Large intestine (tissue), 3 donors: ENCODE measurements around the gene SLC18A2. TPM values are rescaled to one million over a fixed set of nuclear protein-coding genes. Genes with fewer than 3 reads are reported as not detected.
"Not testable (repeated sequence)": the region's sequence is repeated elsewhere in the genome, so short reads cannot be mapped to it uniquely, and the experiment has no call there.

Source experiments
- DNase-seq, 2 donors: peaks; one replicate each; pipeline versions ENCODE4 v3.0.0 to v3.0.0-alpha.2; 2013
- H3K27ac ChIP-seq: one replicate; pipeline ENCODE4 v1.5.1; 2013; ENCODE audit warnings: low read length
- H3K27me3 ChIP-seq: 2 replicates; pipeline ENCODE4 v1.6.1; 2013; ENCODE audit warnings: low read length; ENCODE audit not compliant: control insufficient read depth, insufficient read depth
- H3K36me3 ChIP-seq: 2 replicates; pipeline ENCODE4 v1.6.1; 2013; ENCODE audit warnings: low read length; ENCODE audit not compliant: control insufficient read depth, insufficient read depth
- H3K4me1 ChIP-seq: one replicate; pipeline ENCODE4 v1.6.1; 2013; ENCODE audit warnings: low read length; ENCODE audit not compliant: control insufficient read depth, insufficient read depth
- H3K4me3 ChIP-seq: one replicate; pipeline ENCODE4 v1.5.1; 2013; ENCODE audit warnings: low read length
- H3K9me3 ChIP-seq: one replicate; pipeline ENCODE4 v1.6.1; 2013; ENCODE audit warnings: mild to moderate bottlenecking, low read depth, low read length, moderate library complexity; ENCODE audit not compliant: control insufficient read depth
- WGBS: methylation state at CpG from one replicate; pipeline ENCODE4 v1.1.5; 2013; ENCODE audit warnings: low lambda C conversion rate; ENCODE audit not compliant: insufficient coverage; 5-methylcytosine and 5-hydroxymethylcytosine counted together
- polyA plus RNA-seq: library from polyadenylated mRNA; unstranded; fragments of 120-200 nt; gene quantifications from one replicate; pipeline ENCODE4 v1.2.1, GENCODE V29; 2013

The SLC18A2 gene
- polyA plus RNA-seq, 1 donor: 0.72 TPM

DNA sequence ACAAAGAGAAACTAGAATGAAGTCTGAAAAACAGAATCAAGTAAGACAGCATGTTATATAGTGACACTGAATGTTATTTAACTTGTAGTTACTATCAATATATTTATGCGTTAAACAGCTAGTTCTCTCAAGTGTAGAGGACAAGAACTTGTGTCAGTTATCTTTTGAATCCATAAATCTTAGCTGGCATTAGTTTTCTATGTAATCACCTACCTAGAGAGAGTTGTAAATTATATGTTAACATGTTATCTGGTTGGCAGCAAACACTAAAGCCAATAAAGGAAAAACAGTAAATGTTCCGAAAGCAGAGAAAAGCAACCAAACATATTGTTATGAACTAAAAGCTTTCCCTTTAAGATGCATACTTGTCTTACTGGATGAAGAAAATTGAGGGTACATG, 36.8 kb downstream of the SLC18A2 start:
- peak in 1 of 2 donors; percentile 19 for DNase-seq
- WGBS: 29% methylated on average over 1 of the region's 2 CpGs
- no peak overlapping the region for H3K27ac ChIP-seq
- peaks cover 2% of the 10 kb centered on the region for H3K36me3 ChIP-seq
- no peak overlapping the region for H3K4me3 ChIP-seq
- H3K27me3 ChIP-seq: no peaks in the 10 kb centered on the region
- H3K4me1 ChIP-seq: no peaks in the 10 kb centered on the region
- no peaks in the 10 kb centered on the region for H3K9me3 ChIP-seq

DNA sequence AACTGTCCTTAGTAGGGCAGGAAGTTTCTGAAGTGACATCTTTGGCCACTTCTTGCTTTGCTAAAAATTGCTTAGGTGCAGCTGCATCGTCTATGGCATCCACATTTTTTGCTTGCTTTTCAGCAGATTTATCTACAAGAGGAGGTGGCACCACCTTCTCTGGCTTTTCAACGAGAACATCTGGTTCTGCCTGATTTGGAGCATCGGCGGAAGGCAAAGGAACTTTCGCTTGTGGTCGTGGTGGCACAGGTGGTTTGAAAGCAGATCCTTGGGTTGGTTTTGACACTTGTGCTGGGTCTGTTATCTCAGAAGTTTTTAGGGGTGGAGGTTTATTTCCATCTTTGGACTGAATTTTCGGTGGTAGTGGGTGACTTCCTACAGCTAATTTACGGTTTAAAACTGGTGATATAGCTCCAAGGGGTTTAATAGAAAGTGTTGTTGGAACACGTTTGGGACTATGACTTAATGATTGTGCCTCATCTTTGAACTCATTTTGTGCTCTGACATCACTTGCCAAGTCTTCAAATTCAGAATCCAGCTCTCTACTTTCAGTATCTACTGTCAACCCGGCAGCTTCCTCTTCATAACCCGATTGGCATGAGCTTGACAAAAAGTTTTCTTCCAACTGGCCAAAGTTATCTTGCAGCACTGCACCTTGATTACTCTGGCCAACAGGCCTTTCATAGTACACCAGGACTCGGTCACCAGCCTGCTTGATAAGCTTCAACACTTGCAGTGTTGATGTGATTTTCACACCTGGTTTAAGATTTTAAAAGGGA, 44.0 kb downstream of the SLC18A2 start:
- Histone ChIP-seq H3K27me3 (no peaks in the 10 kb centered on the region), H3K9me3 (no peaks in the 10 kb centered on the region), H3K4me3 (no peak overlapping the region), H3K4me1 (no peaks in the 10 kb centered on the region), H3K27ac (no peak overlapping the region), H3K36me3 (peaks cover 46% of the 10 kb centered on the region)
- 100% methylated on average over 1 of the region's 12 CpGs for WGBS
- DNase-seq: no peak

DNA sequence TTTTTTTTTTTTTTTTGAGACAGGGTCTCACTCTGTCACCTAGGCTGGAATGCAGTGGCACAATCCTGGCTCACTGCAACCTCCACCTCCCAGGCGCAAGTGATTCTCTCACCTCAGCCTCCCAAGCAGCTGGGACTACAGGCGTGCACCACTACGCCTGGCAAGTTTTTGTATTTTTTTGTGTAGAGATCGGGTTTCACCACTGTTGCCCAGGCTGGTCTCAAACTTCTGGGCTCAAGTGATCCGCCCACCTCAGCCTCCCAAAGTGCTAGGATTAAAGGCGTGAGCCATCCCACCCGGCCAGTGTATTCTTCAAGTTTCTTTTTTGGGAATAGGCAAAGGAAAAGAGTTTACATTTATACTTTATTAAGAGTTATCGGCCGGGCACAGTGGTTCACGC, 50.0 kb downstream of the SLC18A2 start:
- no CpG with 5 or more reads among the region's 10 CpGs for WGBS
- not testable (repeated sequence) for H3K4me1 ChIP-seq, DNase-seq

DNA sequence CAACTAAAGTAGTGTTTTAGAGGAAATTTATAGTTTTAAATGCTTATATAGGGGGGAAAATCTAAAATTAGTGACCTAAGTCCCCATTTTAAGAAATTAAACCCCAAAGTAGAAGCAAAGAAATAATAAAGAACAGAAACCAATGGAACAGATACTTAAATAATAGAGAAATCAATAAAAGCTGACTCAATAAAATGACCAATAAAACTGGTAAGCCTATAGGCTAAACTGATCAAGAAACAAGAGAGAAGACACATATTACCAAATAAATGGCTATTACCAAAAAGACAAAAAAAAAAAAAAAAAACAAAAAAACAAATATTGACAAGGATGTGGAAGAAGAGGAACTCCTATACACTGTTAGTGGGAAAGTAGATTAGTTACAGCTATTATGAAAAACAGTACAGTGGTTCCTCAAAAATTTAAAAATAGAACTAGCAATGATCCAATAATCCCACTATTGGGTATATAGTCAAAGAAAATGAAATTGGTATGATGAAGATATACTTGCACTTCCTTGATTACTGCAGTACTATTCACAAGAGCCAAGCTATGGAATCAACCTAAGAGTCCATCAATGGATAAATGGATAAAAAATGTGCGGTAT, 53.2 kb downstream of the SLC18A2 start:
- no peaks in the 10 kb centered on the region for H3K27me3 ChIP-seq
- DNase-seq: no peak
- no peak overlapping the region for H3K27ac ChIP-seq
- WGBS: 86% methylated on average over 1 of the region's 1 CpG
- H3K4me3 ChIP-seq: no peak overlapping the region
- peaks cover 5% of the 10 kb centered on the region for H3K36me3 ChIP-seq
- no peaks in the 10 kb centered on the region for H3K9me3 ChIP-seq
- H3K4me1 ChIP-seq: no peaks in the 10 kb centered on the region

More for the DNA sequence above, 50.0 kb downstream of the SLC18A2 start:
- H3K27ac ChIP-seq, H3K27me3 ChIP-seq, H3K4me3 ChIP-seq, H3K9me3 ChIP-seq: not testable (repeated sequence)
- peaks cover 19% of the 10 kb centered on the region for H3K36me3 ChIP-seq

DNA sequence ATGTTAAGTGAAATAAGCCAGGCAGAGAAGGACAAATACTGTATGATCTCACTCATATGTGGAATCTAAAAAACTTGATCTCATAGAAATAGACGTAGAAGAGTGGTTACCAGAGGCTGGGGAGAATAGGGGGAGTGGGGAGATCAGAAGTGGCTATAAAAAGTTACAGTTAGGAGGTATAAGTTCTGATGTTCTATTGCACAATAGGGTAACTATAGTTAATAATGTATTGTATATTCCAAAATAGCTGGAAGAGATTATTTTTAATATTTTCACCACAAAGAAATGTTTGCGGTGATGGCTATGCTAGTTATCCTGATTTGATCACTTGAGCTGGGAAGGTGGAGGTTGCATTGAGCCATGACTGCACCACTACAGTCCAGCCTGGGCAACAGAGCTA, 53.8 kb downstream of the SLC18A2 start:
- no peak for DNase-seq
- no peaks in the 10 kb centered on the region for H3K4me1 ChIP-seq
- no peak overlapping the region for H3K4me3 ChIP-seq
- whole genome bisulfite sequencing: 95% methylated on average over 2 of the region's 2 CpGs
- no peak overlapping the region for H3K27ac ChIP-seq
- H3K27me3 ChIP-seq: no peaks in the 10 kb centered on the region
- H3K36me3 ChIP-seq: no peaks in the 10 kb centered on the region
- H3K9me3 ChIP-seq: peaks cover 1% of the 10 kb centered on the region

DNA sequence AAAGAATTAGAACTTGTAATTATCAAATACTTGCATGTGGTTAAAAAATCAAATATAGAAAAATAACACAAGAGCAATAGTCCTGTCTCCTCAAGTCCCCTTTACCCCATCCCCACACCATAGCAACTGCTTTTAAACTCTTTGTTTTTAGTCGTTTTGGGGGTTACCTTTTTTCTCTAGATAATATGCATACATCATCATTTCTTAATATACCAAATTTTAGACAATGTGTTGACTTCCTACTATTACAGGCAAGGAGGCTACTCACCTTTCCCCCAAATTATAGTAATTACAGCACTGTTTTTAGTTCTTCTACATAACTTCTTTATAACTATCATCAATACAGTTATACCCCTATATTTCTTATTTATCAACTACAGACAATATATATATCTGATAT, 57.3 kb downstream of the SLC18A2 start:
- peaks cover 4% of the 10 kb centered on the region for H3K36me3 ChIP-seq
- no peak for DNase-seq
- 75% methylated on average over 1 of the region's 1 CpG for WGBS

DNA sequence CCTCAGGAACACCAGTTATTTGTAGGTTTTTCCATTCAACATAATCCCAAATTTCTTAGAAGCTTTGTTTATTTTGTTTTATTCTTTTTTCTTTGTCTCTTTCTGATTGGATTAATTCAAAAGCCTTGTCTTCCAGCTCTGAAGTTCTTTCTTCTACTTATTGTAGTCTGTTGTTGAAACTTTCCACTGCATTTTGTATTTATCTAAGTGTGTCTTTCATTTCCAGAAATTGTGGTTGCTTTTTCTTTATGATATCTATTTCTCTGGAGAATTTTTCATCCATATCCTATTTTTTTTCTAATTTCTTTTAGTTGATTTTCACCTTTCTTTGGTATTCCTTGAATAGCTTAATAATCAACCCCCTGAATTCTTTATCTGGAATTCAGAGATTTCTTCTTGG, 58.5 kb downstream of the SLC18A2 start:
- H3K4me3 ChIP-seq: no peak overlapping the region
- H3K9me3 ChIP-seq: peaks cover 2% of the 10 kb centered on the region
- no peaks in the 10 kb centered on the region for H3K27me3 ChIP-seq
- H3K36me3 ChIP-seq: peaks cover 9% of the 10 kb centered on the region
- DNase-seq: no peak
- H3K27ac ChIP-seq: no peak overlapping the region
- no peaks in the 10 kb centered on the region for H3K4me1 ChIP-seq

More for the DNA sequence above, 57.3 kb downstream of the SLC18A2 start:
- H3K9me3 ChIP-seq: peaks cover 2% of the 10 kb centered on the region
- H3K4me1 ChIP-seq: no peaks in the 10 kb centered on the region
- H3K4me3 ChIP-seq: no peak overlapping the region
- H3K27ac ChIP-seq: no peak overlapping the region
- no peaks in the 10 kb centered on the region for H3K27me3 ChIP-seq

DNA sequence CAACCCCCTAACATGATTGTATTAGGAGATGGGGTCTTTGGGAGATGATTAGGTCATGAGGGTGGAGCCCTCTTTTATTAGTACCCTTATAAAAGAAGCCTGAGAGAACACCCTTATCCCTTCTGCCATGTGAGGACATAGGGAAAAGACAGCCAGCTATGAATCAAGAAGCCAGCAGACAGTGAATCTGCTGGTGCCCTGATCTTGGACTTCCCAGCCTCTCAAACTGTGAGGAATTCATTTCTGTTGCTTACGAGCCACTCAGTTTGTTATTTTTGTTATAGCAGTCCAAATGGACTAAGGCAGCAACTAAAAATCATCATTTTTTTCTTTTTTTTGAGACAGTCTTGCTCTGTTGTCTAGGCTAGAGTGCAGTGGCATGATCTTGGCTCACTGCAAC, 59.8 kb downstream of the SLC18A2 start:
- Histone ChIP-seq H3K4me1 (no peaks in the 10 kb centered on the region), H3K27me3 (no peaks in the 10 kb centered on the region), H3K4me3 (no peak overlapping the region), H3K36me3 (peaks cover 12% of the 10 kb centered on the region), H3K27ac (no peak overlapping the region), H3K9me3 (peaks cover 2% of the 10 kb centered on the region)
- no peak for DNase-seq
- WGBS: no CpG with 5 or more reads among the region's 1 CpG

DNA sequence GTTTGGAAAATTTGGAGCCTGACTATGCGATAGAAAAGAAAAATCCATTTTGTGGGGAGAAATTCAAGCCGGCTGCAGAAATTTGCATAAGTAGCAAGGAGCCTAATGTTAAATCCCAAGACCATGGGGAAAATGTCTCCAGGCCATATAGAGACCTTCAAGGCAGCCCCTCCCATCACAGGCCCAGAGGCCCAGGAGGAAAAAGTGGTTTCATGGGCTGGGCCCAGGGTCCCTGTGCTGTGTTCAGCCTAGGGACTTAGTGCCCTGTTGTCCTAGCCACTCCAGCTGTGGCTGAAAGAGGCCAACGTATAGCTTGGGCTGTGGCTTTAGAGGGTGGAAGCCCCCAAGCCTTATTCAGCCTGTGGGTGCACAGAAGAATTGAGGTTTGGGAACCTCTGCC, 62.5 kb downstream of the SLC18A2 start:
- not testable (repeated sequence) for H3K9me3 ChIP-seq, H3K4me1 ChIP-seq, H3K27me3 ChIP-seq, H3K4me3 ChIP-seq, H3K27ac ChIP-seq, DNase-seq
- 100% methylated on average over 1 of the region's 3 CpGs for WGBS
- peaks cover 12% of the 10 kb centered on the region for H3K36me3 ChIP-seq

DNA sequence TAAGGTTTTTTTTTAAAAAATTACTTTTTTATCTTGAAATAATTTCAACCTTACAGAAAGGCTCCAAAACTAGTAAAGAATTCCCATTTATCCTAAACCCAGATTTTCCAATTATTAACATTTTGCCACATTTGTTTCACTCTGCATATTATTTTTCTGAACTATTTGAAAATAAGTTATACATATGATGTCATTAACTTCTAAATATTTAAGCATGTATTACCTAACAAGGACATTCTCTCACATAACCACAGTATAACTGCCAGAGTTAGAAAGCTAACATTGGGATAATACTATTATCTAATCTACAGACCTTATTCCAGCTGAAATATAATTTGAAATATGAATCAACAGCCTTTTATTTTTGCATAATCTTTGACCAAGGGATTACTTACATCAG, 65.8 kb downstream of the SLC18A2 start:
- Histone ChIP-seq H3K4me3 (no peak overlapping the region), H3K27me3 (no peaks in the 10 kb centered on the region), H3K36me3 (peaks cover 10% of the 10 kb centered on the region), H3K9me3 (no peaks in the 10 kb centered on the region), H3K27ac (no peak overlapping the region), H3K4me1 (no peaks in the 10 kb centered on the region)
- DNase-seq: no peak

DNA sequence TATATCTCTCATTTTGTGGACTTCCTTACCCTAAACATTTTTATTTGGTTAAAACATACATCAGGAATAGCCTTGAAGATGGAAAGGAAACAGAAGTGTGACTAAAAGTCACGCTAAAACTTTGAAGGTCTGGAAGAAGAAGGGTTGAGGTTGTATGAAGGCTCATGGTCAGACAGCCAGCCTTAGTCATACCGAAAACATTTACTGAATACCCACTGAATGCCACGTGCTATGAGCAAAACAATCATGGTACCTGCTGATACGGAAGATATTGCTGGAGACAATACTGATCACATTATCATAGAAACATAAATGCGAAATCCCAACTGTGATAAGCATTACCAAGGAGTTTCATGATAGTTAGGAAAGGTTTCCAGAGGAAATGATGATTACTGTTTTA, 70.3 kb downstream of the SLC18A2 start:
- H3K36me3 ChIP-seq: peaks cover 18% of the 10 kb centered on the region
- DNase-seq: no peak
- no peak overlapping the region for H3K27ac ChIP-seq
- H3K27me3 ChIP-seq: no peaks in the 10 kb centered on the region
- no peak overlapping the region for H3K4me3 ChIP-seq
- no peaks in the 10 kb centered on the region for H3K4me1 ChIP-seq
- WGBS: 100% methylated on average over 1 of the region's 5 CpGs
- no peaks in the 10 kb centered on the region for H3K9me3 ChIP-seq
